ENCODE results near the gene LLGL2. TPM values are rescaled to one million over a fixed set of nuclear protein-coding genes. Genes with fewer than 3 reads are reported as not detected.
"Not testable (repeated sequence)": the region's sequence is repeated elsewhere in the genome, so short reads cannot be mapped to it uniquely, and the experiment has no call there.

The LLGL2 gene
- total RNA-seq, 1 experiment from 2014 or later = 6.1 TPM

DNA sequence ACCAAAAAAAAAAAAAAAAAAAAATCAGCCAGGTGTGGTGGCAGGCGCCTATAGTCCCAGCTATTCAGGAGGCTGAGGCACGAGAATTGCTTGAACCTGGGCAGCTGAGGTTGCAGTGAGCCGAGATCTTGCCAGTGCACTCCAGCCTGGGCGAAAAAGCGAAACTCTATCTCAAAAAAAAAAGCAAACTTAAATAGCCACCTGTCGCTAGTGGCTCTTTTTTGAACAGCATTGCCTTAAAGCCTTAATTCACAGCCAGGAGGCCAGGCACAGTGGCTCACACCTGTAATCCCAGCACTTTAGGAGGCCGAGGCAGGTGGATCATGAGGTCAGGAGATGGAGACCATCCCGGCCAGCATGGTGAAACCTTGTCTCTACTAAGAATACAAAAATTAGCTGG is 5.1 kb upstream of the LLGL2 start:
- DNase-seq; H3K36me3 ChIP-seq (ENCODE audit: insufficient read depth, low read length); H3K9ac ChIP-seq (ENCODE audit: low read length); H3K27me3 ChIP-seq (ENCODE audit: low read length); H3K27ac ChIP-seq (ENCODE audit: low read length); H2AFZ ChIP-seq (ENCODE audit: low read length); H3K9me2 ChIP-seq (replicated peaks; ENCODE audit: insufficient read depth, low read length); H3K9me3 ChIP-seq (ENCODE audit: low read length); H3K4me3 ChIP-seq (ENCODE audit: low read length); H3K4me2 ChIP-seq (ENCODE audit: low read depth, low read length, poor library complexity, severe bottlenecking): not testable (repeated sequence)
- H4K20me1 ChIP-seq (ENCODE audit: insufficient read depth, low read depth, low read length) = peaks cover 15% of the 10 kb centered on the region; the same call in 1 of the 2 replicates
- peaks cover 33% of the 10 kb centered on the region for H3K4me1 ChIP-seq (ENCODE audit: low read length)
- H3K79me2 ChIP-seq (ENCODE audit: low read length) = peaks cover 13% of the 10 kb centered on the region

DNA sequence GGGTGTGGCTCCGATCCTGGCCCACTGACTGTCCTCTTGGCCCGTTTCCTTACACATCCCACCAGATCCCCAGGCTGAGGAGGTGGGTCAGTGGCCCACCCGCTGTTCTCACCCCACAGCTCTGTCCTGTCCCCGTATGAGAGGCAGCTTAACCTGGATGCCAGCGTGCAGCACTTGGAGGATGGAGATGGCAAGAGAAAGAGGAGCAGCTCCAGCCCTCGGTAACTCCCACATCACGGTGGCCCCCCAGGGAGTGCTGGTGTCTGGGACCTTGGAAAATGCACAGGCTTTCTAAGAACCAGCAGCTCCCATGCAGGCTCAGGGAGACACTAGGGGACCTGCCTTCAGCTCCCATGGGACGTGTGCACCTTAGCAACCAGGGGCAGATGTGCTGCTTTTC is 4.2 kb upstream of the LLGL2 start:
- Histone ChIP-seq H2AFZ (ENCODE audit: low read length) (no peak overlapping the region), H3K9ac (ENCODE audit: low read length) (no peak overlapping the region), H3K9me3 (ENCODE audit: low read length) (no peaks in the 10 kb centered on the region), H3K4me1 (ENCODE audit: low read length) (peaks cover 33% of the 10 kb centered on the region), H3K4me3 (ENCODE audit: low read length) (no peak overlapping the region), H3K9me2 (replicated peaks; ENCODE audit: insufficient read depth, low read length) (no peaks in the 10 kb centered on the region), H3K79me2 (ENCODE audit: low read length) (peaks cover 13% of the 10 kb centered on the region), H3K36me3 (ENCODE audit: insufficient read depth, low read length) (no peaks in the 10 kb centered on the region), H3K27me3 (ENCODE audit: low read length) (no peaks in the 10 kb centered on the region), H4K20me1 (ENCODE audit: insufficient read depth, low read depth, low read length) (peaks cover 17% of the 10 kb centered on the region; the same call in 1 of the 2 replicates), H3K4me2 (ENCODE audit: low read depth, low read length, poor library complexity, severe bottlenecking) (no peak overlapping the region), H3K27ac (ENCODE audit: low read length) (no peak overlapping the region)
- DNase-seq = no peak

DNA sequence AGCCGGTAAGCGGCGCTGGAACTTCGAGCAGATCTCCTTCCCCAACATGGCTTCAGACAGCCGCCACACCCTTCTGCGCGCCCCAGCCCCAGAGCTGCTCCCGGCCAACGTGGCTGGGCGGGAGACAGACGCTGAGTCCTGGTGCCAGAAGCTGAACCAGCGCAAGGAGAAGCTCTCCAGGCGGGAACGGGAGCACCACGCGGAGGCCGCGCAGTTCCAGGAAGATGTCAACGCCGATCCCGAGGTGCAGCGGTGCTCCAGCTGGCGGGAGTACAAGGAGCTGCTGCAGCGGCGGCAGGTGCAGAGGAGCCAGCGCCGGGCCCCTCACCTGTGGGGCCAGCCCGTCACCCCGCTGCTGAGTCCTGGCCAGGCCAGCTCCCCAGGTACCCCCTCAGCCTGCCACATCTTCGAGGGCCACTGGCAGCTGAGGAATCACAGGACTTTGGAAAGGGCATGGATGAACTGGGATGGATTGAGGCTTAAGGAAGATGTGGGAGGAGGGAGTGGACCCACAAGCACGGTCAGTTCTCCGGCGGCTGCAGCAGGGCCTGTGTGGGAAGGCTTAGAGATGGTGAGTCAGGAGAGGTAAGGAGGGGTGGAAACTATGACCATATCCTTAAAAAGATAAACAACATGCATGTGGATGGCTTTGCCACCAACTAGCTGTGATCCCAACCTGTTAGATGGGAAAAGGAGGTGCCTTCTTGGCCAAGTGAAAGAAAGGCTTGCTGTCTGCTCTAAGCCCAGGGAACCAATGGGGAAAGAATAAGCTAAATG is 3.4 kb upstream of the LLGL2 start:
- H3K4me3 ChIP-seq (ENCODE audit: low read length) = no peak overlapping the region
- no peak overlapping the region for H3K27ac ChIP-seq (ENCODE audit: low read length)
- no peak overlapping the region for H2AFZ ChIP-seq (ENCODE audit: low read length)
- no peak overlapping the region for H3K9ac ChIP-seq (ENCODE audit: low read length)
- no peaks in the 10 kb centered on the region for H3K36me3 ChIP-seq (ENCODE audit: insufficient read depth, low read length)
- no peak overlapping the region for H3K4me2 ChIP-seq (ENCODE audit: low read depth, low read length, poor library complexity, severe bottlenecking)
- DNase-seq = no peak
- no peaks in the 10 kb centered on the region for H3K27me3 ChIP-seq (ENCODE audit: low read length)
- H3K9me2 ChIP-seq (replicated peaks; ENCODE audit: insufficient read depth, low read length) = no peaks in the 10 kb centered on the region
- no peaks in the 10 kb centered on the region for H3K9me3 ChIP-seq (ENCODE audit: low read length)
- peaks cover 21% of the 10 kb centered on the region; the same call in 1 of the 2 replicates for H4K20me1 ChIP-seq (ENCODE audit: insufficient read depth, low read depth, low read length)
- peaks cover 32% of the 10 kb centered on the region for H3K4me1 ChIP-seq (ENCODE audit: low read length)
- peaks cover 10% of the 10 kb centered on the region for H3K79me2 ChIP-seq (ENCODE audit: low read length)

DNA sequence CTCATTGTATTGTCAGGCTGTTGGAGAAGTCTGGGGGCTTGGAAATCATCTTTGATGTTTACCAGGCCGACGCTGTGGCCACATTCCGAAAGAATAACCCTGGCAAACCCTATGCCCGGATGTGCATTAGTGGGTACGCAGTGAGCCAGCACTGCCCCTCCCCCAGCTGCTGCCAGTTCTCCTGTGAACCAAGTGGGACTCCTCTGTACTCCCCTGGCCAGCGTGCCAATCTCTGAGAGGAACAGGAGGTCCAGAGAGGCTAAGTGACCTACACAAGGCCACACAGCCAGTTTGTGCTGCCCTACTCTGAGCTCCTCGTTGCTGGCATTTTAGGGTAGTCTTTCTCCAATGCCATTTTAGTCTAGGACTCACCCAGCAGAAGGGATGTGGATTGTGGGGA is 1.9 kb upstream of the LLGL2 start:
- no peaks in the 10 kb centered on the region for H3K79me2 ChIP-seq (ENCODE audit: low read length)
- H3K27me3 ChIP-seq (ENCODE audit: low read length) = no peaks in the 10 kb centered on the region
- no peaks in the 10 kb centered on the region for H3K9me3 ChIP-seq (ENCODE audit: low read length)
- no peak overlapping the region for H3K9ac ChIP-seq (ENCODE audit: low read length)
- no peak overlapping the region for H3K4me3 ChIP-seq (ENCODE audit: low read length)
- no peak overlapping the region for H3K4me2 ChIP-seq (ENCODE audit: low read depth, low read length, poor library complexity, severe bottlenecking)
- no peak for DNase-seq
- H3K9me2 ChIP-seq (replicated peaks; ENCODE audit: insufficient read depth, low read length) = no peaks in the 10 kb centered on the region
- no peaks in the 10 kb centered on the region for H3K36me3 ChIP-seq (ENCODE audit: insufficient read depth, low read length)
- H4K20me1 ChIP-seq (ENCODE audit: insufficient read depth, low read depth, low read length) = 0 out of 2 replicates have a peak, but pooled peaks cover 12% of the 10 kb centered on the region
- H2AFZ ChIP-seq (ENCODE audit: low read length) = no peak overlapping the region
- no peak overlapping the region for H3K27ac ChIP-seq (ENCODE audit: low read length)
- H3K4me1 ChIP-seq (ENCODE audit: low read length) = peaks cover 17% of the 10 kb centered on the region

DNA sequence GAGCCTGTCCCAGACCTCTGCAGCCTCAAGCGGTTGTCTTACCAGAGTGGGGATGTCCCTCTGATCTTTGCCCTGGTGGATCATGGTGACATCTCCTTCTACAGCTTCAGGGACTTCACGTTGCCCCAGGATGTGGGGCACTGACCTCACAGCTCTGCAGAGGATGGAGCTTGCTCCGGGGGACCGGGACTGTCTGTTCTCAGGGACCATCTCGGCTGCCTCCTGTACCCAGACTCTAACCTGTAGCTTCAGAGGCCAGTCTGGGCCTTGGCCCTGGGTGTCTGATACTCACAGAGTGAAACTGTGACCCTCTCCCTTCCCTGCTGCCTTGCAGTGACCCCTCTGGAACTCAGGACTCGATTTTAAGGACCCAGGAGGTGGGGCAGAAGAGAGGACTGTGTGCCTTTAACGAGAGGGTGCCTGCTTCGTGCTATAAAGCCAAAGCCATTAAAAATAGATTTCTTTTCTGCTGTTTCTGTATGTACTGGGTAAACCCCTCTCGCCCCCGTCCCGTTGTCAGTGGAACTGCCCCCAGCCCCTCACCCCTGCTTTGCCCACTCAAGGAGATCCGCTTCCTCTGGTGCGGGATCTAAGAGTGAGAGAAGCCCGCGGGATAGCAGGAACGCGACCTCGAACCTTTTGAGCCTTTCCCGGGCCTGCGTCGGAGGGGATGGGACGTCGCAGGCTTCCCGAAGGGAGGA is 1.1 kb upstream of the LLGL2 start:
- H3K4me3 ChIP-seq (ENCODE audit: low read length) = peak overlapping the region; percentile 78; the same call in 1 of the 2 replicates
- H3K27ac ChIP-seq (ENCODE audit: low read length) = no peak overlapping the region
- no peak for DNase-seq

DNA sequence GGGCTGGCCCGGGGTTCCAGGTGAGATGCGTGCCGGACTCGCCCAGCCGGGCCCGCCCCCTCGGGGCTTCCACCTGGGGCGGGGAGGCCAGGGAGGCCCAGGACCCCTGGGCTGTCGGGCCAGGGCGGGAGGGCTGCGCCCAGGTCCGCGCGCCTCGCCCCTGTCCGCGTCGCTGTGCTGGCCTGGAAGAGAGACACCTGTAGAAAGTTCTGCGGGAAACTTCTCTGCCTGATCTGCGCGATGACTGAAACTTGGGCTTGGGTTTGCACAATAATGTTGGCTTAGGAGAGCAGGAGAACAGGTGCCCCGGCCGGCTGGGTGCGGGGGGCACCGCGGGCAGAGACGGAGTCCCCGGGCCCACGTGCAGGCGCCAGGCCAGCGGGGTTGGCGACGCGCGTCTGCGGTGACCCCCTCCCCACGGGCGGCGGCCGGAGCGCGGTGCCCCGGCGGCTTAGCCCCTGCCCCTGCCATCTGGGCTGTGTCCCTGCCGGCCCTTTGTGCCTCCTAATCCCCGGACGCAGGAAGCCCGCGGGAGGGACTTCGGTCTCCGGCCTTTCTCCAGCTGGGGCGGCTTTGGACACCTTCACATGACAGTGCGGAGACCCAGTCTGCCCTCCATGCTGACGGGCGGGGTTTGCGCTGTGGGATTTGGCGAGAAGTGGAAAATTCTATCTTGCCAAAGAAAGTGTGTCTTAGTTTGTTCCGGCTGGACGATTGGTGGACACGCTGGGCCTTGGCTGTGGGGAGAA is 483 bp downstream of the LLGL2 start:
- Histone ChIP-seq H3K4me3 (ENCODE audit: low read length) (peak overlapping the region; percentile 66), H3K9me2 (replicated peaks; ENCODE audit: insufficient read depth, low read length) (no peaks in the 10 kb centered on the region), H3K9me3 (ENCODE audit: low read length) (no peaks in the 10 kb centered on the region), H3K4me1 (ENCODE audit: low read length) (peaks cover 17% of the 10 kb centered on the region), H3K9ac (ENCODE audit: low read length) (peak overlapping the region; percentile 66), H3K79me2 (ENCODE audit: low read length) (no peaks in the 10 kb centered on the region), H4K20me1 (ENCODE audit: insufficient read depth, low read depth, low read length) (0 out of 2 replicates have a peak, but pooled peaks cover 12% of the 10 kb centered on the region), H3K36me3 (ENCODE audit: insufficient read depth, low read length) (no peaks in the 10 kb centered on the region), H3K27me3 (ENCODE audit: low read length) (no peaks in the 10 kb centered on the region), H3K4me2 (ENCODE audit: low read depth, low read length, poor library complexity, severe bottlenecking) (peak overlapping the region; percentile 80), H2AFZ (ENCODE audit: low read length) (peak overlapping the region; percentile 89; the same call in 1 of the 2 replicates), H3K27ac (ENCODE audit: low read length) (no peak overlapping the region)
- no peak for DNase-seq

More for the DNA sequence above, 1.1 kb upstream of the LLGL2 start:
- no peaks in the 10 kb centered on the region for H3K9me3 ChIP-seq (ENCODE audit: low read length)
- H4K20me1 ChIP-seq (ENCODE audit: insufficient read depth, low read depth, low read length) = 0 out of 2 replicates have a peak, but pooled peaks cover 12% of the 10 kb centered on the region
- H3K4me1 ChIP-seq (ENCODE audit: low read length) = peaks cover 17% of the 10 kb centered on the region
- H3K79me2 ChIP-seq (ENCODE audit: low read length) = no peaks in the 10 kb centered on the region
- peak overlapping the region; percentile 98 for H3K4me2 ChIP-seq (ENCODE audit: low read depth, low read length, poor library complexity, severe bottlenecking)
- H2AFZ ChIP-seq (ENCODE audit: low read length) = no peak overlapping the region
- no peaks in the 10 kb centered on the region for H3K9me2 ChIP-seq (replicated peaks; ENCODE audit: insufficient read depth, low read length)
- no peaks in the 10 kb centered on the region for H3K36me3 ChIP-seq (ENCODE audit: insufficient read depth, low read length)
- no peaks in the 10 kb centered on the region for H3K27me3 ChIP-seq (ENCODE audit: low read length)
- peak overlapping the region; percentile 54; the same call in 1 of the 2 replicates for H3K9ac ChIP-seq (ENCODE audit: low read length)

DNA sequence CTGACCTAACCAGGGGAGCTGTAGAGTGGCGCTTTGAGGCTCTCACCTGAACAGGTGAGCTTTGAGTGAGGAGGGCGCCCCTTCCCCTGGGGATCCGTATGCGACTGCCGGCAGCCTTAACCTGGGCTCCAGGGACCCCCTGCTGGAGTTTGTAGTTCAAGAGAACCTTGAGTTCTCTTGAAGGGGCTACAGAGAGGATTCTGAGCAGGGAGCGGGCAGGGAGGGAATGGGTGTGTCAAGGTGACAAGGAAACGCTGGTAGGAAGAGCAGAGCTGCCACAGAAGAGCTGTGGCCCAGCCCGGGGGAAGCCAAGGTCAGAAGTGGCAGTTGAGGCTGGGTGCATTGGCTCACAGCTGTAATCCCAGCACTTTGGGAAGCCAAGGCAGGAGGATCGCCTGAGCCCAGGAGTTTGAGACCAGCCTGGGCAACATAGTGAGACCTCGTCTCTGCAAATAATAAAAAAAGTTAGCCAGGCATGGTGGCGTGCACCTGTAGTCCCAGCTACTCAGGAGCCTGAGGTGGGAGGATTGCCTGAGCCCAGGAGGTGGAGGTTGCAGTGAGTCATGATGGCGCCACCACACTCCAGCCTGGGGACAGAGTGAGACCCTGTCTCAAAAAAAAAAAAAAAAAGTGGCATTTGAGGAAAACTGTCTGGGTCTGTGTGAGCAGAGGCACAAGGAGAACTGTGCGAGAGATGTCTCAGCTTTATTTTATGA is 1.2 kb downstream of the LLGL2 start:
- H3K9me3 ChIP-seq (ENCODE audit: low read length) = no peaks in the 10 kb centered on the region
- no peaks in the 10 kb centered on the region for H3K79me2 ChIP-seq (ENCODE audit: low read length)
- H4K20me1 ChIP-seq (ENCODE audit: insufficient read depth, low read depth, low read length) = 0 out of 2 replicates have a peak, but pooled peaks cover 12% of the 10 kb centered on the region
- no peaks in the 10 kb centered on the region for H3K27me3 ChIP-seq (ENCODE audit: low read length)
- H3K9me2 ChIP-seq (replicated peaks; ENCODE audit: insufficient read depth, low read length) = no peaks in the 10 kb centered on the region
- no peak overlapping the region for H3K27ac ChIP-seq (ENCODE audit: low read length)
- H3K4me3 ChIP-seq (ENCODE audit: low read length) = no peak overlapping the region
- DNase-seq = no peak
- H3K4me1 ChIP-seq (ENCODE audit: low read length) = peaks cover 17% of the 10 kb centered on the region
- H3K36me3 ChIP-seq (ENCODE audit: insufficient read depth, low read length) = no peaks in the 10 kb centered on the region
- no peak overlapping the region for H3K9ac ChIP-seq (ENCODE audit: low read length)
- H3K4me2 ChIP-seq (ENCODE audit: low read depth, low read length, poor library complexity, severe bottlenecking) = no peak overlapping the region
- H2AFZ ChIP-seq (ENCODE audit: low read length) = no peak overlapping the region

All from Karpas-422 (cell line).